Endodermal cell (in vitro differentiated cells): ENCODE measurements around the gene SPAG9. TPM values are rescaled to one million over a fixed set of nuclear protein-coding genes. Genes with fewer than 3 reads are reported as not detected.

Source experiments
- DNase-seq: peaks from one replicate; pipeline ENCODE4 v3.0.0-alpha.2; 2017
- H3K27ac ChIP-seq: 2 replicates; pipeline ENCODE4 v1.5.1; 2013; ENCODE audit warnings: mild to moderate bottlenecking, low read depth, low read length, moderate library complexity
- H3K27me3 ChIP-seq: 2 replicates; pipeline ENCODE4 v1.6.1; 2013; ENCODE audit warnings: mild to moderate bottlenecking, low read length, moderate library complexity; ENCODE audit not compliant: insufficient read depth, control insufficient read depth, poor library complexity, severe bottlenecking
- H3K36me3 ChIP-seq: 2 replicates; pipeline ENCODE4 v1.7.0; 2013; ENCODE audit warnings: mild to moderate bottlenecking, low read length, moderate library complexity; ENCODE audit not compliant: control insufficient read depth, insufficient read depth
- H3K4me1 ChIP-seq: one replicate; pipeline ENCODE4 v1.7.0; 2013; ENCODE audit warnings: low read length; ENCODE audit not compliant: control insufficient read depth, insufficient read depth
- H3K4me3 ChIP-seq: 2 replicates; pipeline ENCODE4 v1.5.1; 2013; ENCODE audit warnings: mild to moderate bottlenecking, low read length, moderate library complexity
- H3K9ac ChIP-seq: 2 replicates; pipeline ENCODE4 v1.6.1; 2013; ENCODE audit warnings: mild to moderate bottlenecking, low read length, moderate library complexity; ENCODE audit not compliant: poor library complexity, severe bottlenecking; ENCODE audit errors: extremely low read depth
- H3K9me3 ChIP-seq: 2 replicates; pipeline ENCODE4 v1.6.1; 2013; ENCODE audit warnings: mild to moderate bottlenecking, low read length, moderate library complexity; ENCODE audit not compliant: control insufficient read depth
- H3K27ac Mint-ChIP-seq: 2 replicates; pipeline ENCODE4 v1.8.0; 2020; ENCODE audit warnings: mixed read lengths
- H3K27me3 Mint-ChIP-seq: 2 replicates; pipeline ENCODE4 v1.8.0; 2021; ENCODE audit warnings: mild to moderate bottlenecking, mixed read lengths; ENCODE audit not compliant: insufficient read depth
- H3K36me3 Mint-ChIP-seq: 2 replicates; pipeline ENCODE4 v1.8.0; 2020; ENCODE audit warnings: low read depth, mixed read lengths
- H3K4me1 Mint-ChIP-seq: 2 replicates; pipeline ENCODE4 v1.8.0; 2020; ENCODE audit warnings: mixed read lengths
- H3K4me3 Mint-ChIP-seq: 2 replicates; pipeline ENCODE4 v1.8.0; 2020; ENCODE audit warnings: mild to moderate bottlenecking, moderate library complexity, mixed read lengths
- H3K9me3 Mint-ChIP-seq: 2 replicates; pipeline ENCODE4 v1.8.0; 2020; ENCODE audit warnings: mild to moderate bottlenecking, mixed read lengths
- CTCF ChIP-seq: fragments of 200-600 bp; sonication (generic); conservative IDR thresholded peaks from 2 replicates; pipeline ENCODE4 v1.5.0; 2021; ENCODE audit warnings: antibody characterized with exemption, mild to moderate bottlenecking
- WGBS, 2 experiments: methylation state at CpG; one replicate each; pipeline versions ENCODE4 v1.1.5 to v1.1.7; 2013; ENCODE audit warnings: missing lambda C conversion rate in 2 of 2, mixed read lengths in 1 of 2; ENCODE audit not compliant: insufficient coverage in 1 of 2, insufficient read length in 1 of 2; 5-methylcytosine and 5-hydroxymethylcytosine counted together
- total RNA-seq, 2 donors: library from RNA; stranded (reverse); fragmentation: NEBNext Ultra II Directional in 1 of 2; extraction: Animal tissue kit (Norgen Biotek cat#: 25700) in 1 of 2; gene quantifications; 2 replicates in 1 of 2; 3 replicates in 1 of 2; pipeline ENCODE4 v1.2.1, GENCODE V29; 2021

SPAG9 gene
- total RNA-seq, 2 donors from 2014 or later, result 64.8 to 77.7 TPM

GRCh38 chr17:50956409-50956749 is 164.3 kb downstream of the SPAG9 start:
- peaks cover 5% of the 10 kb centered on the region for H3K27me3 Mint-ChIP-seq
- no peak overlapping the region for H3K4me3 Mint-ChIP-seq
- no peak overlapping the region for H3K27ac ChIP-seq
- H3K36me3 ChIP-seq, result peaks cover 3% of the 10 kb centered on the region
- H3K36me3 Mint-ChIP-seq, result peaks cover 5% of the 10 kb centered on the region
- H3K27me3 ChIP-seq, result no peaks in the 10 kb centered on the region
- DNase-seq, result no peak
- no peak overlapping the region for H3K4me3 ChIP-seq
- no peak overlapping the region for H3K27ac Mint-ChIP-seq
- H3K4me1 ChIP-seq, result peaks cover 10% of the 10 kb centered on the region
- no peaks in the 10 kb centered on the region for H3K9me3 Mint-ChIP-seq
- 91 to 93% methylated on average over 3 to 4 of the region's 4 CpGs for WGBS, 2 experiments
- no peak for TF ChIP-seq CTCF
- H3K9me3 ChIP-seq, result no peaks in the 10 kb centered on the region
- H3K9ac ChIP-seq, result no peak overlapping the region
- peaks cover 16% of the 10 kb centered on the region for H3K4me1 Mint-ChIP-seq

GRCh38 chr17:50955667-50956120 is 165.0 kb downstream of the SPAG9 start:
- H3K9me3 Mint-ChIP-seq, result no peaks in the 10 kb centered on the region
- Histone ChIP-seq H3K27me3 (no peaks in the 10 kb centered on the region), H3K27ac (no peak overlapping the region), H3K36me3 (peaks cover 3% of the 10 kb centered on the region), H3K9ac (no peak overlapping the region), H3K4me3 (no peak overlapping the region), H3K9me3 (no peaks in the 10 kb centered on the region), H3K4me1 (peaks cover 10% of the 10 kb centered on the region)
- TF ChIP-seq CTCF, result no peak
- no peak overlapping the region for H3K27ac Mint-ChIP-seq
- peaks cover 5% of the 10 kb centered on the region for H3K27me3 Mint-ChIP-seq
- no peak for DNase-seq
- WGBS, 2 experiments, result 95 to 100% methylated on average over 4 to 6 of the region's 8 CpGs
- no peak overlapping the region for H3K4me3 Mint-ChIP-seq
- H3K4me1 Mint-ChIP-seq, result peaks cover 16% of the 10 kb centered on the region
- peaks cover 5% of the 10 kb centered on the region for H3K36me3 Mint-ChIP-seq

DNA sequence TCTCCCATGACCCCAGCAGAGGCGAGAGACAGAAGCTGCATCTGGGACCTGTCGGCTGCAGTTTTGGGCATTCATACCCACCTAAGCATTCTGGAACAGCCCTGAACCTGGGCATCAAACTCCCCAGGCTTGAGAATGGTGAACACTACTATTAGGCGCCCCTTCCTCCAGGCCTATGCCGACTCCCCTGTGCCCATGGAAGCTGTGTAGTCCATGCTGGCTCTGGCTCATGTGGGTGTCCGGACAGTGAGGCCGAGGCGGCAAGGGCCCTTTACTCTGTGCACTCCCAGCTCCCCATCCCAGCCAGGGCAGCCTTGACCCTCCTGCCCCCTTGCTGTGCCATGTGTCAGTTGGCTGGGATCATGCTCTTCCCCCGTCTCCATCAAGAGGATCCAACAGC is 165.5 kb downstream of the SPAG9 start:
- H3K36me3 Mint-ChIP-seq, result peaks cover 5% of the 10 kb centered on the region
- Histone ChIP-seq H3K4me1 (peaks cover 10% of the 10 kb centered on the region), H3K9me3 (no peaks in the 10 kb centered on the region), H3K27ac (no peak overlapping the region), H3K36me3 (peaks cover 2% of the 10 kb centered on the region), H3K4me3 (no peak overlapping the region), H3K9ac (no peak overlapping the region), H3K27me3 (no peaks in the 10 kb centered on the region)
- peaks cover 5% of the 10 kb centered on the region for H3K27me3 Mint-ChIP-seq
- no peaks in the 10 kb centered on the region for H3K9me3 Mint-ChIP-seq
- H3K4me3 Mint-ChIP-seq, result no peak overlapping the region
- 93 to 98% methylated on average over 8 of the region's 8 CpGs for WGBS, 2 experiments
- TF ChIP-seq CTCF, result no peak
- no peak for DNase-seq
- no peak overlapping the region for H3K27ac Mint-ChIP-seq
- peaks cover 16% of the 10 kb centered on the region for H3K4me1 Mint-ChIP-seq
